Measurements from ENCODE around the gene PDPK1. TPM values are rescaled to one million over a fixed set of nuclear protein-coding genes. Genes with fewer than 3 reads are reported as not detected.

PDPK1 gene
- total RNA-seq (10 to 100 TPM; 39.5 to 74.5 (median 56.8) TPM), polyA plus RNA-seq (10 to 100 TPM in 1 of 3 donors, 1 to 10 TPM in 2; 6.2 to 15.5 (median 6.2) TPM)
- long read RNA-seq, donor 1, full-length matches to known transcripts: 3 of 3 reads
- long read RNA-seq, donor 1, partial matches to known transcripts: 0 of 3 reads
- long read RNA-seq, donor 1, other reads (novel, unspliced or antisense): 0 of 3 reads
- long read RNA-seq, donor 2, full-length matches to known transcripts: 2 of 2 reads
- long read RNA-seq, donor 2, partial matches to known transcripts: 0 of 2 reads
- long read RNA-seq, donor 2, other reads (novel, unspliced or antisense): 0 of 2 reads

- intact Hi-C loops (cut with DNase I; ENCODE audit: low total_unique reads): no loop called here
- H3K4me1 ChIP-seq: peaks cover 30 to 78% (median 62%) of the 10 kb centered on the region in 6 donors
- 0 to 1% (median 1%) methylated on average over 25 to 126 of the region's 126 CpGs for WGBS, 5 donors
- H3K27ac ChIP-seq: peak within 1 kb of the TSS; percentile 83 to 96 (median 94)
- TF ChIP-seq CTCF (IDR thresholded peaks at IDR 0.05 in 8 of 11, conservative IDR thresholded peaks at IDR 0.05 in 3 of 11): peak in 1 of 11 experiments; percentile 9
- peak; percentile 73 to 81 (median 81) for TF ChIP-seq POLR2AphosphoS5 (IDR thresholded peaks at IDR 0.05)
- TF ChIP-seq POLR2A (IDR thresholded peaks at IDR 0.05): peak in 1 of 3 donors; percentile 19
- no peaks in the 10 kb centered on the region for H3K9me3 ChIP-seq
- DNase-seq: peak; percentile 98
- H3K4me3 ChIP-seq: peak within 1 kb of the TSS; percentile 41 to 87 (median 59)
- no peaks in the 10 kb centered on the region for H3K27me3 ChIP-seq (replicated peaks in 1 of 7)
- H3K36me3 ChIP-seq: peaks cover 0 to 19% (median 0%) of the 10 kb centered on the region in 6 donors
Observed at GRCh38 chr16:2537451-2538379, at the start of gene PDPK1. Gene PDPK1, plus strand, starts transcription at chr16:2538021. Its CDS starts 92 bp downstream, at chr16:2538113.

- no peak overlapping the region for H3K27ac ChIP-seq
- DNase-seq: no peak
- intact Hi-C loops (cut with DNase I; ENCODE audit: low total_unique reads): no loop called here
- H3K4me1 ChIP-seq: peaks cover 7 to 44% (median 27%) of the 10 kb centered on the region in 6 donors
- no peaks in the 10 kb centered on the region for H3K9me3 ChIP-seq
- peaks cover 0 to 18% (median 0%) of the 10 kb centered on the region in 6 donors for H3K36me3 ChIP-seq
- no peak overlapping the region for H3K4me3 ChIP-seq
- TF ChIP-seq POLR2AphosphoS5 (IDR thresholded peaks at IDR 0.05) (no peak), CTCF (IDR thresholded peaks at IDR 0.05 in 8 of 11, conservative IDR thresholded peaks at IDR 0.05 in 3 of 11) (no peak), POLR2A (IDR thresholded peaks at IDR 0.05) (no peak)
- WGBS, 5 donors: 91 to 97% (median 96%) methylated on average over 14 to 16 of the region's 16 CpGs
- H3K27me3 ChIP-seq (replicated peaks in 1 of 7): no peaks in the 10 kb centered on the region
Observed at GRCh38 chr16:2489581-2489980, 48.2 kb upstream of the PDPK1 start.

- intact Hi-C loops (cut with DNase I; ENCODE audit: low total_unique reads): loop anchor here (10.0 kb wide), 1 partner anchor 56 kb away; no protein-coding TSS in a partner anchor
Observed at GRCh38 chr16:2490190-2491105, 47.4 kb upstream of the PDPK1 start.

More at GRCh38 chr16:2490190-2491105, 47.4 kb upstream of the PDPK1 start:
- 93 to 95% (median 95%) methylated on average over 20 to 23 of the region's 23 CpGs for WGBS, 5 donors
- H3K27me3 ChIP-seq (replicated peaks in 1 of 7): no peaks in the 10 kb centered on the region
- no peak overlapping the region for H3K27ac ChIP-seq
- no peak overlapping the region for H3K4me3 ChIP-seq
- peaks cover 0 to 17% (median 0%) of the 10 kb centered on the region in 6 donors for H3K36me3 ChIP-seq
- no peaks in the 10 kb centered on the region for H3K9me3 ChIP-seq
- TF ChIP-seq POLR2A (IDR thresholded peaks at IDR 0.05) (no peak), CTCF (IDR thresholded peaks at IDR 0.05 in 8 of 11, conservative IDR thresholded peaks at IDR 0.05 in 3 of 11) (no peak), POLR2AphosphoS5 (IDR thresholded peaks at IDR 0.05) (no peak)
- peaks cover 7 to 37% (median 27%) of the 10 kb centered on the region in 6 donors for H3K4me1 ChIP-seq
- no peak for DNase-seq

All from spleen (tissue), 13 donors.